ENCODE measurements around the gene SLC12A2.

DNA sequence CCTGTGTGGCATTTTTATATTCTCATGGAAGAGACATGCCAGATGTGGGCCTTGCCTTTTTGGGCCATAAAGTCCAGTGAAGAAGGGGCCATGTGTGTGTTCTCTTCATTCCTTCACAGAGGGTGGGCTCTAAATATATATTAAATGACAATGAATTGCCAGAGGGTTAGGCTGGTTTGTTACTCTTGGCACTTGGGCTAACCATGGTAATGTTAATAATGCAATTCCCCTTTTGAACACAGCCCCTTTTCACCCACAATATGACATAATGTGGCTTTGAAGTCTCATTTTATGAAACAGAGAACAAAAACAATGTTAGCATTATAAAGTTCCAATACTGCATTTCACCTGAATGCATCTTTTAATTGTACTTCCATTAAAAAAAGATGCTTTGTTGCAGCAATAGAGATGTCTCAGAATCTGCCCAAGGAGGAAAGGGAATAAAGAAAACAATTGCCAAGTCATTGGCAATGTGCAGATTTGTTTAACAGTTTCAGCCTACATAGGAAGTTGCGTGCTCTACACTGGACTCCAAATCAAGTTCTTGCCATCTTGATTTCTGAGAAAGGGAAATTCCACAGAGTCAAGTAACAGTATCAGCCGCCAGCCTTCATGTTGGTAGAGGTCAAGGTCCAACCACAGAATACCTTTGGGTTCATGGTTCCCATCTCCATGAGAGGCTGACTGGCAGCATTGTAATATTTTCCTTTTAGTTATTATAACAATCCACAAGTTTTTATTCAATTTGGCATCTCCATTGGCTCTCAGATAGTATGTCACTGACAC, 141.9 kb downstream of the SLC12A2 start:
- TF ChIP-seq, protein P1, sequence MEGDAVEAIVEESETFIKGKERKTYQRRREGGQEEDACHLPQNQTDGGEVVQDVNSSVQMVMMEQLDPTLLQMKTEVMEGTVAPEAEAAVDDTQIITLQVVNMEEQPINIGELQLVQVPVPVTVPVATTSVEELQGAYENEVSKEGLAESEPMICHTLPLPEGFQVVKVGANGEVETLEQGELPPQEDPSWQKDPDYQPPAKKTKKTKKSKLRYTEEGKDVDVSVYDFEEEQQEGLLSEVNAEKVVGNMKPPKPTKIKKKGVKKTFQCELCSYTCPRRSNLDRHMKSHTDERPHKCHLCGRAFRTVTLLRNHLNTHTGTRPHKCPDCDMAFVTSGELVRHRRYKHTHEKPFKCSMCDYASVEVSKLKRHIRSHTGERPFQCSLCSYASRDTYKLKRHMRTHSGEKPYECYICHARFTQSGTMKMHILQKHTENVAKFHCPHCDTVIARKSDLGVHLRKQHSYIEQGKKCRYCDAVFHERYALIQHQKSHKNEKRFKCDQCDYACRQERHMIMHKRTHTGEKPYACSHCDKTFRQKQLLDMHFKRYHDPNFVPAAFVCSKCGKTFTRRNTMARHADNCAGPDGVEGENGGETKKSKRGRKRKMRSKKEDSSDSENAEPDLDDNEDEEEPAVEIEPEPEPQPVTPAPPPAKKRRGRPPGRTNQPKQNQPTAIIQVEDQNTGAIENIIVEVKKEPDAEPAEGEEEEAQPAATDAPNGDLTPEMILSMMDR (IDR thresholded peaks at IDR 0.05) = no peak
- no peak for TF ChIP-seq POLR2A (IDR thresholded peaks at IDR 0.05)

Data from uterus (tissue), 2 donors.